Transverse colon (tissue), 4 donors: ENCODE data around the gene MAP4.

Source experiments
- CTCF ChIP-seq, 5 experiments: fragments of 200-600 bp in 3 of 5; fragments of 450-650 bp in 2 of 5; sonication (generic) in 3 of 5; IDR thresholded peaks; 1 replicate in 2 of 5; 2 replicates in 3 of 5; pipeline ENCODE4 v1.5.1; 2016 to 2017; ENCODE audit warnings: antibody characterized with exemption in 5 of 5, inconsistent platforms in 3 of 5, mild to moderate bottlenecking in 2 of 5, moderate library complexity in 1 of 5
- POLR2AphosphoS5 ChIP-seq, 3 donors: sonication (generic); formaldehyde crosslinking; IDR thresholded peaks; one replicate each; pipeline ENCODE4 v1.6.1; 2016; ENCODE audit warnings: antibody characterized with exemption in 3 of 3

GRCh38 chr3:47836986-47837385 lies 179.2 kb downstream of the MAP4 start:
- no peak for TF ChIP-seq CTCF (IDR thresholded peaks at IDR 0.05)
- no peak for TF ChIP-seq POLR2AphosphoS5 (IDR thresholded peaks at IDR 0.05)
